HG02798 (cell line): ENCODE data around the gene CCL14.
"Not testable (repeated sequence)": the region's sequence is repeated elsewhere in the genome, so short reads cannot be mapped to it uniquely, and the experiment has no call there.

Experiments
- ATAC-seq: cut with Tn5 transposase; IDR thresholded peaks from one replicate; pipeline ENCODE4 v1.9.1; 2021; ENCODE audit warnings: mild to moderate bottlenecking; ENCODE audit not compliant: unreplicated experiment, poor library complexity

CCL14 gene

GRCh38 chr17:35995346-35995745, 8.8 kb upstream of the CCL14 start:
- not testable (repeated sequence) for ATAC-seq

- no peak for ATAC-seq
These were observed 4.5 kb upstream of the CCL14 start for GRCh38 chr17:35991075-35991474.

GRCh38 chr17:35988164-35988563, 1.6 kb upstream of the CCL14 start:
- no peak for ATAC-seq

GRCh38 chr17:35984140-35984539, 2.4 kb downstream of the CCL14 start:
- no peak for ATAC-seq

- ATAC-seq: no peak
These were observed 3.9 kb downstream of the CCL14 start for GRCh38 chr17:35982409-35983191.

- no peak for ATAC-seq
These were observed 4.6 kb downstream of the CCL14 start for GRCh38 chr17:35981908-35982330.

GRCh38 chr17:35981246-35981645, 5.3 kb downstream of the CCL14 start, which contains the start of gene CCL16:
Gene CCL16, minus strand, starts transcription at chr17:35981497. Its CDS starts 77 bp downstream, at chr17:35981420.
- ATAC-seq: no peak

GRCh38 chr17:35978346-35978745, 8.2 kb downstream of the CCL14 start:
- no peak for ATAC-seq

- no peak for ATAC-seq
These were observed 9.0 kb downstream of the CCL14 start for GRCh38 chr17:35977509-35977908.

- ATAC-seq: no peak
These were observed 12.9 kb downstream of the CCL14 start for GRCh38 chr17:35973333-35974260.

- ATAC-seq: no peak
These were observed 13.6 kb downstream of the CCL14 start for GRCh38 chr17:35972945-35973332.

- no peak for ATAC-seq
These were observed 14.0 kb downstream of the CCL14 start for GRCh38 chr17:35972535-35972934.

GRCh38 chr17:35972066-35972465, 14.5 kb downstream of the CCL14 start:
- no peak for ATAC-seq

- no peak for ATAC-seq
These were observed 16.8 kb downstream of the CCL14 start for GRCh38 chr17:35969558-35970380.

GRCh38 chr17:35968520-35969054, 17.9 kb downstream of the CCL14 start:
- no peak for ATAC-seq

GRCh38 chr17:35965272-35965671, 21.3 kb downstream of the CCL14 start:
- ATAC-seq: no peak

- no peak for ATAC-seq
These were observed 22.9 kb downstream of the CCL14 start for GRCh38 chr17:35963663-35964062.

GRCh38 chr17:35953720-35954119, 32.8 kb downstream of the CCL14 start:
- ATAC-seq: no peak

GRCh38 chr17:35949401-35949800, 37.1 kb downstream of the CCL14 start:
- ATAC-seq: no peak

GRCh38 chr17:35948092-35948491, 38.4 kb downstream of the CCL14 start:
- ATAC-seq: no peak
